Right ventricle myocardium inferior (tissue), 1 donor: ENCODE data around the gene ANO2. TPM values are rescaled to one million over a fixed set of nuclear protein-coding genes. Genes with fewer than 3 reads are reported as not detected.

Experiments
- ATAC-seq: fragments of 200-7000 bp; cut with Tn5 transposase; one replicate; pipeline ENCODE4 v1.9.1; 2020; ENCODE audit warnings: mild to moderate bottlenecking, moderate library complexity
- DNase-seq: peaks from one replicate; pipeline ENCODE4 v3.0.0; 2021; ENCODE audit errors: missing footprints
- intact Hi-C: fragments of 100-400 bp; cut with DNase I; formaldehyde crosslinking; loops from one replicate; pipeline ENCODE4 v1.11.0; 2022
- long read RNA-seq: library from polyadenylated mRNA; unstranded; transcript quantifications from one replicate; pipeline ENCODE4 v2.0.0, GENCODE V29; 2021
- total RNA-seq: library from RNA; stranded (reverse); fragmentation: NEBNext Ultra II Directional; extraction: Animal tissue kit (Norgen Biotek cat#: 25700); gene quantifications from one replicate; pipeline ENCODE4 v1.2.1, GENCODE V29; 2021
- donor health status: DM: no; HTN: yes; CAD: no; lungs with severe emphysema.

Gene ANO2
- total RNA-seq, result 19.5 TPM
- long read RNA-seq, partial matches to known transcripts, result 0 of 1 reads
- long read RNA-seq, other reads (novel, unspliced or antisense), result 1 of 1 reads

DNA sequence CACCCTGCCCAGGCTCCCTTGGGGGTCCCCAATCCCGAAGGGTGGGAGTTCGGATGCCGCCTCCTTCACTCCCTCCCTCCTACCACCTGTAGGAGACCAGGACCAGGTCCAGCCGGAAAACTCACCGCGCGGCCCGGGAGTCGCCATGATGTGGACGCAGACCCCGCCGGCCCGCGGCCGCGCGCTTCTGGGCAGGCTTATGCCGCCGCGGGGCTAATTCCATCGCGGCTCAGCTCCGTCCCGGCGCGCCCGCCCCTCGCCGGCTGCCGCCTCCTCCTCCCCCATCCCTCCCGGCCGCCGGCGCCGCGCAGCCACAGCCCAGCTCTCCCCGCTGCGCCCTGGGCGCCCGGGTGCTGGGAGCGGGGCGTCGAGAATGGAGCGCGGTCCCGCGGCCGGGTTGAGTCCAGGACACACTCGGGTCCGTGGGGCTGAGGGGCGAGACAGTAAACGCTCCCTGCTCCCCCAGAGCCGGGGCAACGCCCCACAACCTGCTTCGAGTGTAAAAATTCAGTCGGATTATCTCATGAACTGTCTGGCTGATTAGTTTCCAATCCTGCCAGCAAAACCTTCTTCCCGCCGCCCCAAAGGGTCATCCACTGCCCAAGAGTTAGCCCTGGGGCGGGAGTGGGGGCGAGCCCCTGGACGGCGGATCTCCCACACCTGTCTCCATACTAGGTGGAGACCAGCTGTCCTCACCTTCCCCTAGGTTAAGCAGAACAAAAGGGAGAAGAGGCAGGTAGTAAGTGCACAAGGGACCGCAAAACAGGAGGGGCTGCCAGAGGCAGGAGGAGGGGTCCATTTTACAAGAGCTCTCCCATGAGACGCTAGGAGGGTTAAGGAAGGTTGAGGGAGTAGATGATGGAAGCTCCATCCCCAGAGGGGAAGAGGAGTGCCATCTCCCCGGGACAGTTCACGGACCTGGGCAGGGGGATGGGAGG lies at the start of gene ANO2:
Gene ANO2 (minus strand): TSS at position 189 of the 938 bp plus-strand sequence. CDS start 42 bp downstream, at position 147.
- intact Hi-C loops, result no loop called here
- ATAC-seq (peak; percentile 48), DNase-seq (peak; percentile 50)

GRCh38 chr12:5989621-5990020 lies 44.6 kb upstream of the ANO2 start:
- intact Hi-C loops, result loop anchor here (2.0 kb wide), 1 partner anchor 295 kb away; no protein-coding TSS in a partner anchor
- ATAC-seq (no peak), DNase-seq (no peak)

DNA sequence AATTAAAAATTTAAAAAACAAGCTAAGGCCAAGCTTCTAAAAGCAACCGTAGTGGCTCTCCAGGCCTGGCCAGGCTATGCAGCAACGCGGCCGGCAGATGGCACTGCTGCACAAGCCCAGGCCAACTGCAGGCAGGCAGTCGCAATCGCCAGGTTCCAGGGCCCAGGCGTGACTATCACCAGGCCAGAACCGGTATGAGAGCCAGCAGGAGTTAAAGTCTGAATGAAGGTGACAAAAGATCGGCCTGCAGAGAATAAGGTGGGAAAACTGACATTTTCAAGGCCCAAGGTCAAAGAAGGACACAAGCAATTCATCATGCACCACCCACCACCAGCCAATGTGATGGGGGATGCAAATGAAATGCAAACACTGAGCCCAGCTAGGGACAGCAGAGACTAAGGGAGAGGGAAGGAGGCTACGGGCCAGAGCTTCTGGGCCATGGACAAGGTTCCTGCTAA lies 43.6 kb upstream of the ANO2 start:
- DNase-seq, result peak; percentile 92
- intact Hi-C loops, result loop anchor here (1.0 to 2.0 kb wide), 2 partner anchors 52 to 296 kb away; no protein-coding TSS in a partner anchor
- ATAC-seq, result peak; percentile 90

DNA sequence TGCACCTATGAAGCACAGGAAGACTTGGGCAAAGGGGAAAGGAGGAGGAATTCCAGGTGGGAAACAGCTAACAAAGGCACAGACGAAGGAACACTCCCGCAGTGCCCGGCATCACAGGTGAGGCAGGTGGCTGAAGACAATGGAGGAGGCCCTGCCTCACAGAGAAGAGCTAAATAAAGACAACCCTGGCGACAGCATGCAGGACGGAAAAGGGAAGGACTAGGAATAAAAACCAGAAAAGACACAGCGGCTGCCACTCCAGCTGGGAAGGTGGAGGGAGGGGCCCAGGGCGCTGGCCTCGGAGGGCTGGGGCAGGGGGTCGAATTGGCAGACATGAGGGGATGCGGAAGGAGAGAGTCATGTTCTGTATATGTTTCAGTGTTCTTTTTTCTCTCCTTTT lies 43.0 kb upstream of the ANO2 start:
- no peak for ATAC-seq
- intact Hi-C loops, result loop anchor here (1.0 to 2.0 kb wide), 2 partner anchors 52 to 297 kb away; no protein-coding TSS in a partner anchor
- no peak for DNase-seq

- DNase-seq (no peak), ATAC-seq (no peak)
- intact Hi-C loops, result no loop called here
Observed at GRCh38 chr12:5987573-5987972, 42.5 kb upstream of the ANO2 start.

DNA sequence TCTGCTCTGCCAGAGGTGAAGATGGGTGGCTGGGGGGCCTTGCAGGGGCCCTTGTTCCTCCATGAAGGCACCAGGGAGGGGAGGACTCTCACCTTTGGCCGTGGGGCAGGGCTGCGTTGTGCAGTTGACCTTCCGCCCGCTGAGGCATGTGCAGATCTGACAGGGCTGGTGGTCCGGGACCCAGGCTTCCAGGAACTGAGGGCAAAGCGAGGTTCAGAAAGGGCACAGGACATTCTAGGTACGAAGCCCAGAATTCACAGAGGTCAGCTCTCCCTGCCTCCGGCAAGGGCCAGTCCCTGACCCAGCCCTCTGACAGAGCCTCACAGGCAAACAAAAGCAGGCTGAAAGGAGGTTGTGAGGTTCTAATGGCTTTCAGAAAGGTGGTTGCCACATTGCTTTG lies 40.4 kb upstream of the ANO2 start:
- intact Hi-C loops, result no loop called here
- ATAC-seq (no peak), DNase-seq (no peak)

- no peak for DNase-seq
- intact Hi-C loops, result no loop called here
- no peak for ATAC-seq
Observed at GRCh38 chr12:5984873-5985272, 39.8 kb upstream of the ANO2 start.

DNA sequence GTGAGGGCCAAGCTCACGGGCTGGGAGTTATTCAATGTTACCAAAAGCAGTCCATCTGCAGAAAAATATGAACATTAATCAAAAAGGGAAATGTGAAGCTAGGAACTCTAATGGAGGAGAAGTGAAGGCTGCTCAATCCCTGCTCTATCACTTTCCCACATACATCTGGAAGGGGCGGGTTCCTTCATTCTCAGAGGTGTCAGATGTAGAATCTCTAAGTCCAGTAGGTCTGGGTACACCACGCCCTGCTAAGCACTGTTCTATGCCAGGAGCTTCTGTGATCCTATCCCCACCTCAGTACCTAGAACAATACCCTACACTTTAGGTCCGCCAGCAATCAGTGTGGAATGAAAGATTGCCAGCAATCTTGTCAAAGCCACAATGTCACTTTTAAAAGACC lies 37.0 kb upstream of the ANO2 start:
- no peak for ATAC-seq
- intact Hi-C loops, result no loop called here
- DNase-seq, result no peak

DNA sequence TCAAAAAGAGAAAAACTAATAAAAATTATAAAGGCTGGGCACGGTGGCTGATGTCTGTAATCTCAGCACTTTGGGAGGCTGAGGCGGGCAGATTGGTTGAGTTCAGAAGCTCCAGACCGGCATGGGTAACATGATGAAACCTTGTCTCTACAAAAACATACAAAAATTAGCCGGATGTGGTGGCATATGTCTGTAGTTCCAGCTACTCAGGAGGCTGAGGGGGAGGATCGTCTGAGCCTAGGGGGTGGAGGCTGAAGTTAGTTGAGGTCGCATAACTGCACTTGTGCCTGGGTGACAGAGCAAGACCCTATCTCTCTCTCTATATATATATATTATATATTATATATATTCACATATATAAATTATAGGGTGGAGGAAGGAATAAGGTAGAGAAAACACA lies 32.5 kb upstream of the ANO2 start:
- intact Hi-C loops, result no loop called here
- ATAC-seq (no peak), DNase-seq (no peak)

DNA sequence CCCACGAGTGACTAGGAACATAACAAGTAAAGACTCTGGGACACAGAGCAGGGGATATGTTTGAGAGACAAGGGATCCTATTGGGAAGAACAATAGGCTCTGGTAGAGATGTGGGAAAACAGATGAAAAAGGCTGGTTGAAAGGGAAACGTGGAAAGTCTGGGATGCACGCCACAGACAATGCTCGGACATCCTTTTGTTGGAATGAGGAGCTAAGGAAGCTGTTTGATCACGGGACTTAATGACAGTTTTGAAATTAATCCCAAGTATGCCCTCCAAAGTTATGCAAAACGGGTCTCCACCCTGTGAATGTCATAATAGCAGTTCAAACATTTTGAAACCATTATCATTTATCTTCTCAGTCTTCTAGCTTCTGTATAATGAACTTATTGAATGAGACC lies 31.7 kb upstream of the ANO2 start:
- DNase-seq (no peak), ATAC-seq (no peak)
- intact Hi-C loops, result no loop called here

DNA sequence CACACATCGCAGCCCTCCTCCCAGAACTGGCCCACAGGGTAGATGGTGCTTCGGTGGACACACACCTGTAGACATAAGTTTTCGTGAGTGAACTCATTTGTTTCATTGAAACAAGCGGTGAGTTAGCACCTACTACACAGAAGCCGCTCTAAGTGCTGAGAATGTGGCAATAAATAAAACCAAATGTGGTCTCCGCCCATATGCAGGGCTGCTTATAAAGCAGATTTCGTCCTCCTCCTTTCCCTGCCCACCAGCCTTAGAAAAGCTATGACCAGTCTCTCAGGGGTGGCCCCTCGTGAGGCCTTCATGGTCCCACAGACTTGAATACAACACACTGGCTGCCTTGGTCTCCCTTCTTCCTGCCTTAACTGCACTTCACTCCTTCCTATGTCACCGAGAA lies 31.1 kb upstream of the ANO2 start:
- intact Hi-C loops, result no loop called here
- DNase-seq (no peak), ATAC-seq (no peak)

DNA sequence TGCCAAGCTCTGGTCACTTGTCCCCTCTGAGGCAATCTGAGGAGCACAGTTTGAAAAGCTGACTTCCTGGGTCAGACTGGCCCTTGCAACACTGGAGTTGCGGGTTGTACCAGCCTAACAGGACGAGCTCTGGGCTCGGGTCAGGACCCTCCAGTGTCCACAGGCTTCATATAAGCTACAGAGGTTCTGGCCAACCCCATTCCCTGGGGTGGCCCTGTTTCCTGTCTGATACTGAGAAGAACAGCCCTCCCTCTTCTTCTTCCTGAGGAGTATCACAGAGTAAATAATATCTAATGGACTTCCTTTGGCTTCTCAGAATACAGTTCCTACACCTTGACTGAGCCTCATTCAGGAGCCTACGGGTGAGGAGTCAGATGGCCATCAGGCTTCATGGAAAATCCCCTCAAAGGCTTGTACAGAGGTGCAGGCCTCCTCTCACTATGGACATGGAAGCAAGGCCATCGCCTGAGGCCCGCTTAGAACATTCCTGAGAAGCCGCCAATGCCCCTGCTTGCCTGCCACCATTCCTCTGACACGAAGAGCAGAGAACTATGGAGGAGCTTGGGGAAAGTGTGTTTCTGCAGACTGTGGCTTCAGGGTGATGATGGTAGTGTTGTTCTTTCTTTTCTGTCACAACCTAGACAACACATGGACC lies 28.5 kb upstream of the ANO2 start:
- ATAC-seq, result peak; percentile 24
- no peak for DNase-seq
- intact Hi-C loops, result no loop called here

DNA sequence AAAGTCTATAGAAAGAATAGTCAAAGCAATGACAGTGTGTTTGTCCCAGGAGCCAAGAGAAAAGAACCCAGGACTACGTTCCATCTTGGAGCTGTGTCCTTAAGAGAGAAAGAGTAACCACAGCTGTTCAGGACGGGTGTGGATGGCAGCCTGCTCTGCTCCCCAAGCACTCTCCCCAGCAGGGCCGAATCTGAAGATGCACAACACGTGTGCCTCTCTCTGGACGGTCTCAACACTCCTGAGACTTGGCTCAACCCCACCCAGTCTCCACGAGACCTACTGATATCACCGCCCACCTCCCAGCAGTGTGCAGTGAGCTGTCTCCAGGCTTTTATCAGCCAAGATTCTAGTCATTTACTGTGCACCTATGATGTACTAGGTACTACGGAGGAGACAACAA lies 27.3 kb upstream of the ANO2 start:
- intact Hi-C loops, result no loop called here
- ATAC-seq, result no peak
- no peak for DNase-seq

DNA sequence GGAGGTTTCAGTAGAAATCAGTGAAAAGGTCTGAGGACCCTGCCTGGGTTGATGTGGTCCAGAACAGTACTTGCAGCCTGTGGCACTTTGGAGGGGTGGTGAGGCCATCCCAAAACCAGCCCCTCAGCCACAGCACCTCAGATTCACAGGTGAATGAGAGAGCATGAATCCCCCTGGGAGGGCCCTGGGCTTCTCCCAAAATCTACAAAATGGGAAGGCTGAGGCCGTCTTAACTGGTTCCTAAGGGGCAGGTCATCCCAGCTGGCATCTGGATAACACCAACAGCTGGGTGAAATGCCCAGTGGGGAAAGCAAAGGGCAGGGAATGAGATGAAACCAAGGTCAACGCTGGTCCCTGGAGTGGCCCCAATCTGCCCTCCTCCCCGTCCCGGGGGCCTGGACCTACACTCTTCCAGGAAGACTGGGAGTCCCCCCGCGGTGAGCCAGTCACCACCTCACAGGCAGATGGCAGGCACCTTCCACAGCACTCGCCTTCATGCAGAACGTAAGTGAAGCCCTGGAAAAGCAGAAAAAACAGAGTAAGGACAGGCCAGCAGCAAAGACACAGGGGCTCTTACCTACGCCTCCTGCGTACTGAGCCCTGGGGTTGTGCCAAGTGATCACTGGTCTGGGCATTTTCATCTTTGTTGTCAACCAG lies 26.3 kb upstream of the ANO2 start:
- intact Hi-C loops, result no loop called here
- no peak for DNase-seq
- ATAC-seq, result peak; percentile 4

DNA sequence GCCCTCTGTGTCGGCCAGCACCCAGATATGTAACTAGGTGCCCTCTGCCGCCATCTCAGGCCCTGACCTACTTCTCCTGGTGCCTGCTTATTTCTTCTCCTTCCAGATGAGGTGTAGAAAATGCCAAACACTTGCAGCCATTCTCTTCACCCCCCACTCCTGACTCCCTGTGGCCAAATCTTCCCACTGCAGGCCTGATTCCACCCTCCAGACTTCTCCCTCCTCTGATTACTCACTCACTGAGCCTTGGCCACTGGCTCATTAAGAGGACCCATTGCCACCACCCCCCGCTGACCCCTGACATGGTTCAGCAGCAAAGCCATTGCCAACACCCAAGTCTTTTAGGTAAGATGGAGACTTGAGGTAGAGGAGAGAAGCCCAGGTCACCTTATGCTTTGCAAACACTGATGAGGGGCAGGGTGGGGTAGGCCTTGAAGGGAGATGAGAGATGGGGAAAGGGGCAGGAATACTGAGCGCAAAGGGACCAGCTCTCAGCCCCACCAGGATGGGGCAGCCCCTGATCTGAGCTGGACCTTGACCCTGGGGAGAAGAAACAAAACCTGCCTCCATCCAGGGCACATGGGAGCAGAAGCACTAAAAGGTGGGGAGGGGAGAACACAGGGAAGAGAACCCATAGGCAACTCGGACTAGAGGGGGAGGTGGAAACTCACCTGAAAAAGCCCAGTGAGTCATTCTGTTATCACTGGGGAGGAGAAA lies 25.1 kb upstream of the ANO2 start:
- DNase-seq, result no peak
- intact Hi-C loops, result no loop called here
- no peak for ATAC-seq

- ATAC-seq, result no peak
- DNase-seq, result no peak
- intact Hi-C loops, result no loop called here
Observed at GRCh38 chr12:5969156-5969973, 24.3 kb upstream of the ANO2 start.

GRCh38 chr12:5967645-5968415 lies 22.8 kb upstream of the ANO2 start:
- ATAC-seq (no peak), DNase-seq (no peak)
- intact Hi-C loops, result no loop called here
